A204.1 (cell line): ENCODE data around the gene STIM2.
"Not testable (repeated sequence)": the region's sequence is repeated elsewhere in the genome, so short reads cannot be mapped to it uniquely, and the experiment has no call there.

Source experiments
- FAIRE-seq: peaks from 2 replicates; lab custom pipeline; 2012; peaks lifted over from hg19 to GRCh38; lab: Jason Lieb, UNC

STIM2 gene

DNA sequence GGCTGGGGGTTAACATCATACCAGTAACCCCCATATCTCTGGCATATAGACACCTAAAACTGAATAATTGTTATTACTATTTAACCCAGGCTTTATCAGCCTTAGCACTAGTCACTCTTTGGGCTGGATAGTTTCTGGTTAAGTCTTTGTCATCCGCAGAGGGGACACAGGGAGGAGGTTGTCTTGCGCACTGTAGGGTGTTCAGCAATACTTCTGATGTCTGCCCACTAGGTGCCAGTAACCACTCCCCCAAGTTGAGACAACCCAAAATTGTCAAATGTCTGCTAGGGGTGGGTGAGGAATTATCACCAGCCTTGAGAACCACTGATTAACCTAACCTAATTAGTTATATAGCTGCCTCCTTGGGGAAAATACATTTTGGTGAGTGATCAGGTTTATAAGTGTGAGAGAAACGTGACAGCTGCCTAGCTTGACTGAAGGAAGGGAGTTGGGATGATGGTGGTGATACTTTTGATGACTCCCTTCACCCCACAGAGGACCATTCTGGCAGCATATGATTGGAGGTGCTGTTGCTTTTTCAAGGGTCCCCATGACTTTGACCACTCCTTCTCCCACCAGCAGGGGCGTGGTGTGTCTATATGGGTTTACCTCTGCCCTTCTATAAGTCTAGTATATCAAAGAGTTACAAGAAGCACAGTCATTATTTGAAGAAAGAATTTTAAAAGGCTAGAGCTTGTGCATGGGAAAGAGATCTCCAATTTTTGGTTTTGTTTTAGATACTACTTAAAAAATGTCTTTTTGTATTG is 140.9 kb downstream of the STIM2 start:
- no peak for FAIRE-seq

GRCh38 chr4:27003642-27004113 is 143.0 kb downstream of the STIM2 start:
- FAIRE-seq, result no peak

DNA sequence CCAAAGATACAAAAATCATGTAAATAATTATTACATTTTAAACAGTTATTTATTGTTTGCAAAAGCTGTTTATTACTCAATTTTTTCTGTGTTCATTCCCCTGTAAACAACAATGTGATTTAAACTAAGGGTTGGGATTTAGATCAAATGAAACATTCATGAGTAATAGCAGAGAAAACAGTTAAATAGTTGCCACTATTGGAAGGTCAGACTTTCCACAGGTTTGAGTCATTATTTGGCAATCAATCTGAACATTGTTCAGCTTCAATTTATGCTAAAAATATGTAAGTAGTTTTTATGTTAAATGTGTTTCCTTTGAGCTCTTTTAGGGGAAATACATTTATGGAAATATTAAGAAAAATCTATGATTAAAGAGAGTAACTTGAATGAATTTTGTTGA is 144.9 kb downstream of the STIM2 start:
- FAIRE-seq, result no peak

DNA sequence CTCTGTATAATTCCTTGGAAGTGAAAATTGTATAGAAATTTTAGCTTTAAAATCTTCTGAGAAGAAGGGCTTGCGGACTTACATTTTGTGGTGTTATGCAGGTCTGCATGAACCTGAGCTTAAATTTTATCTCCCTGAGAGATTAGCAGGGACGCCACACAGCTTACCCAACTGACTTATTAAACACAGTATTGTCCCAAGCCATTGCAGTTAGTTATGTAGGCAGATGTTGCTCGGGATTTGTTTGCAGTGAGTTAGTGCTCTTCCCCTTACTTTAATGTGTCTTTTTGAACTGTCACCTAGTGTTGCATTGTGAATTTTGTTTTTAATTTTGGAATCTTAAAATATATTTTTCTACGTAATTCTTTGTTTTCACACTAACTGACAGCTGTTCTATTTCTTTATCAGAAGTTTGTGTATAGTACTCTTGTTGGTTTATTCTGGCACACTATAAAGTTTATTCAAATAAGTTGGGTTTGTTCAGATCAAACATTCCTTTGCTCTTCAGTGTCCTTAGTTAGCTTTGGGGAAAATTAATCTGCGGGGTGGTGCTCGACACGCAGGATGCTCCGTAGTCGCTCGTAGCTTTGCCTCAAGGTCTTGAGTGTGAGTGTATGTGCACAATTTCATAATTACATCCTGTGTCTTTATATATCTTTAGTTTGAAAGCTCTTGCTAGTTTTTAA is 145.4 kb downstream of the STIM2 start:
- FAIRE-seq, result no peak

- FAIRE-seq, result no peak
Measured at GRCh38 chr4:27006646-27007045, 146.0 kb downstream of the STIM2 start.

DNA sequence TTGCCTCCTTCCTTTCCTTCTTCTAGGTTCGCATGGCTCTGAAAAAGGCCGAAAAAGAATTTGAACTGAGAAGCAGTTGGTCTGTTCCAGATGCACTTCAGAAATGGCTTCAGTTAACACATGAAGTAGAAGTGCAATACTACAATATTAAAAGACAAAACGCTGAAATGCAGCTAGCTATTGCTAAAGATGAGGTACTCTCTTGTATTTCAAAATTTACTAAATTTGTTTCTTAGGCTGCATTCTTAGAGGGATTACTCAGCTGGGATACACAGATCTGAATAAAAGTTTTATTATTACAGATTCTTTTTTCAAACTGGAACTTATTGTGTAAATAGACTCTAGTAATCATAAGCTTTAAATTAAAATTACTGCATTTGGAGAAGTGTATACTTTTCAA is 146.9 kb downstream of the STIM2 start:
- no peak for FAIRE-seq

- no peak for FAIRE-seq
Measured at GRCh38 chr4:27008679-27009078, 148.0 kb downstream of the STIM2 start.

DNA sequence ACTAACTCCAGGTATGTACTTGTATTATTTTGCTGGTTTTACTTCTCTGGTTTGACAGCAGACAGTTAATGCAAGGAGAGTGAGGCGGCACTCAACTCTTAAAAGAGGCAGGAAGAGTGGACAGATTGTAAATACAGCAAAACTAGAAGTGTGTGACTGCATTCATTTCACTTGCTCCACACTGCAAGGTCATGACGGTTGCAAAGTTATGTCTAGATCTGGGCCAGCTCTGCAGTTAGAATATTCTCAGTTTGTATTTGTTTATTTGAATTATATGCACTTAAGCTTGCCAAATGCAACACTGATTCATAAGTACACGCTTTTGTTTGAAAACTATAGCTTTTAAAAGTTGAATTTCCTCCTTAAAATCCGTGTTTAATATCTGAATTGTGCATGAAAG is 148.9 kb downstream of the STIM2 start:
- no peak for FAIRE-seq

DNA sequence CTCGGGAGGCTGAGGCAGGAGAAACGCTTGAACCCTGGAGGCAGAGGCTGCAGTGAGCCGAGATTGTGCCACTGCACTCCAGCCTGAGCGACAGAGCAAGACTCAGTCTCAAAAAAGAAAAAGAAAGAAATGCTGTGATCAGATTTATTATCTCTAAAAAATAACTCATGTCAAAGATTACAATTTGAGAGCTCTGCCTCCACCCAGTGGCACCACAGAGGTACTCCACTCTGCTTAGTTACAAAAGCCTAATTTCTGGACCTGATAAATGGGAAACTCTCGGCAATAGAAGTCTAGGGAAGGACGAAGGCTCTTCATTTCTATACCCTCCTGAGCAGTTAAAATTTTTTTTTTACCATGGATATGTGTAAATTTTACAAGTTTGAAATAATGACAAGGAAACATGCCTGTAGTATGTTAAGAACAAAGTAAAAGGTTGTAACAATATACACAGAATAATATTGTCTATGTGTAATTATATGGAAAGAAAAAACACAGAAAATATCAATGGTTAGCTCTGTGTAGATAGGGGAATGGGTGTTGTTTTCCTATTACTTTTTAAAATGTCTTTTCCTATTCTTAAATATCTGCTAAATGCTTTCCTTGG is 149.8 kb downstream of the STIM2 start:
- peak; percentile 96 for FAIRE-seq

DNA sequence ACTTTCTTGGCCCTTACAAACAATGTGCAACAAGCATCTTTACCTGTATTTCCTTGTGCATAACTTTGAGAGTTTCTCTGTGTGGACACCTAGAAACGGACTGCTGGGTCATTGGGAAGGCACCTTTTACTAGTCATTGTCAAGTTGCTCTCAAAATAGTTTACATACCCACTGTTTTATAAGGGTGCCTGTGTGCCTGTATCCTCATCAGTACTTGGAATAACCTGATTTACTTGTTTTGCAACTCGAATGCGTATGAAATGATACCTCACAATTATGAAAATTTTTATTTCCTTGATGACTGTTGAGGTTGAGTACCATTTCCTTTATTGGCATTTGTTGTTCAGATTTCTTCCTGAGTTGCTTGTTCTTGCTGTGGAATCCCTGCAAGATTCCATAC is 150.8 kb downstream of the STIM2 start:
- no peak for FAIRE-seq

- no peak for FAIRE-seq
Measured at GRCh38 chr4:27013012-27013411, 152.4 kb downstream of the STIM2 start.

DNA sequence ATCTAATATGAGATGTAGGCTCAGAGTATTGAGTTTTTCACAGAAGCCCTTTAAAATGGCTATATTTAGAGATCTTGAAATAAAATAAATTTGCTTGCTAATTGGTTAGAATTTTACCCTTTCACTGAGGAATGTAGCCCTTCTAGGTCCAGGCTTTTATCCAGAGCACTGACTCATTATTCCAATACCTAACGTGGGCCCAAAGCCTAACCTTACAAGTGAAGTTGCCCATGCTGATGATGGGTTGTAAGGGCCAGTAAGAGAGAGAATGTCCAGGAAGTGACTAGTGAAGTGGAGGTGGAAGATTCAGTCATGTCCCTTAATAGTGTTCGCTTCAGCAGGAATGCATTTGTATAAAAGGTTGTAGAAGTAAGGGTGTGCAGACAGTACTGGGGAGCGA is 155.9 kb downstream of the STIM2 start:
- no peak for FAIRE-seq

DNA sequence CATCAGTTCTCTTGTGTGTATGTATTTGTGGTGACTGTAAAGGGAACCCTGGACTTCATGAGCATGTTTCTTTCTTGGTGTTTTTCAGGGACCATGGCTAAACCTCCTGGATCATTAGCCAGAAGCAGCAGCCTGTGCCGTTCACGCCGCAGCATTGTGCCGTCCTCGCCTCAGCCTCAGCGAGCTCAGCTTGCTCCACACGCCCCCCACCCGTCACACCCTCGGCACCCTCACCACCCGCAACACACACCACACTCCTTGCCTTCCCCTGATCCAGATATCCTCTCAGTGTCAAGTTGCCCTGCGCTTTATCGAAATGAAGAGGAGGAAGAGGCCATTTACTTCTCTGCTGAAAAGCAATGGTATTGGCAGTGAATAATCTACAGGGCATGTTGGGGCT is 157.0 kb downstream of the STIM2 start:
- FAIRE-seq, result no peak

GRCh38 chr4:27018076-27018475 is 157.4 kb downstream of the STIM2 start:
- no peak for FAIRE-seq

DNA sequence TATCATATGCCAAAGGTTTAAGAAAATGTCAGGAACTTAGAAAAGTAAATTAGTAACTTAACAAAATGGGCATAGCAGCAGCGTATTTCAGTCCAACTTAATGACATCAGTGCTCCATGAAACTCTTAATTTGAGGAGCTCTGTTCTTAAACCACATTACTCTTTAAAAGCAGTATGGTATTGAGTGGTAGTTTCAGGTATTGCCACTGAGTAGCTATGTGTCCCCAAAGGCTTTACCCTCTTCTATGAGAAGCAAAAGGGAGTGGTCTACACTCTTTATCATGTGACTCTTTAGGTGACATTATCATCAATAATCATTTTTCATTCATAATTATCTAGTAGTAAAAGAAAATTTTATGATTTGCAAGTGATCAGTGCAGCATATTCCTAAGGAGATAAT is 158.3 kb downstream of the STIM2 start:
- no peak for FAIRE-seq

DNA sequence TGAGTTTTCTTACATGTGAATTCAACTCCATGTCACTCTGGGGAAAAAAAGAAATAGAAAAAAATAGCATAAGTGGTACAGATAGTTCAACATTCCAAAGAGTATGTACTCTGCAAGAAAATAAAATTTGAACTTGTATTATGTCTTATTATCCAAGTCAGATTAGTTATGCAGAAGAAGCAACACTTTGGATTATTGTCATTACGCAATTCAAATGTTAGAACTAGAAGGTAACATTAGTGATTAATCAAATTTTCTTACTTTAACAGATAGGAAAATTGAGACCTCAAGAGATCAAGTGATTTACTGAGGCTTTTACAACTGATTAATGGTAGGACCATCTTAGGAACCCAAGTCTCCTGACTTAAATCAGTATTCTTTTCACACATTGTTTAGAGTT is 159.1 kb downstream of the STIM2 start:
- no peak for FAIRE-seq

DNA sequence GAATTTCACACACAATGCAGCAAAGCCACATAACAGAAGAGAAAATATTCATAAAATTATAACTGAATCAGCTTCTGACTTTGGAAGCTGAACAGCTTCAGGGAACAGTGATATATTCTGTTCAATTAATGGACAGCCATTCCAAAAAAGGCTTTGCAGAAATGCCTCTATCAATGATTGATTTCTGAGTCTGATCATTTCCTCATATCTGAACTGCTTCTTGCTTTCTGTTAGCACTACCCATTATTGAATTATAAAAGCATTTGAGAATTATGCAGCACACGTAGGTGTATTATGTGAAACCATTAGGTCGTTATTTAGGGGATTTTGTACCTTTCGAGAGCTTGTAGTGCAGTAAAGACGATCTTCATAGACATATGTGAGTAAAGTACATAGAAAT is 159.6 kb downstream of the STIM2 start:
- no peak for FAIRE-seq

DNA sequence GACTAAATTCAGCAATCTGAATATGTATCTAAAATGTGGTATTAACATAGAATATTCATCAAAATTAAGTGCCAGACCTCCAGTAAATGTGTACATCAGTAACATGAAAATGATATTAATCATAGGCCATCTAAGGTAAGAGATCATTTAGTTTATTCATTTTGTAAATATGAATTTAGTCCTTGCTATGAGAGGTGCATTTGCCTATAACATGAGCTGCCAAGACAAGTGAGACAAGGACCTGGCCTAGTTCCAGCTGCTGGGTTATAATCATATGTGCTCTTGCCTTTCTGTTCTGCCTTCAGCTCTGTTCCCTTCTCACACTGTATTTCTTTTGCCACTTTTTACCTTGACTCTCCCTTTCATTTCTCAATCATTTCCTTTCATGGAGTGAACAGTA is 160.0 kb downstream of the STIM2 start:
- FAIRE-seq, result no peak

DNA sequence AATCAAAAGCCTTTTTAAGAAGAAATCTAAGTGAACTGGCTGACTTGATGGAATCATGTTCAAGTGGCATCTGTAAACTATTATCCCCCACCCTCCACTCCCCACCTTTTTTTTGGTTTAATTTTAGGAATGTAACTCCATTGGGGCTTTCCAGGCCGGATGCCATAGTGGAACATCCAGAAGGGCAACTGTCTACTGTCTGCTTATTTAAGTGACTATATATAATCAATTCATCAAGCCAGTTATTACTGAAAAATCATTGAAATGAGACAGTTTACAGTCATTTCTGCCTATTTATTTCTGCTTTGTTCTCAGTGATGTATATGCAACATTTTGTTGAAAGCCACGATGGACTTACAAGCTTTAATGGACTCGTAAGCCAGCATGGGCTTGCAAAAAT is 162.3 kb downstream of the STIM2 start:
- FAIRE-seq, result no peak

DNA sequence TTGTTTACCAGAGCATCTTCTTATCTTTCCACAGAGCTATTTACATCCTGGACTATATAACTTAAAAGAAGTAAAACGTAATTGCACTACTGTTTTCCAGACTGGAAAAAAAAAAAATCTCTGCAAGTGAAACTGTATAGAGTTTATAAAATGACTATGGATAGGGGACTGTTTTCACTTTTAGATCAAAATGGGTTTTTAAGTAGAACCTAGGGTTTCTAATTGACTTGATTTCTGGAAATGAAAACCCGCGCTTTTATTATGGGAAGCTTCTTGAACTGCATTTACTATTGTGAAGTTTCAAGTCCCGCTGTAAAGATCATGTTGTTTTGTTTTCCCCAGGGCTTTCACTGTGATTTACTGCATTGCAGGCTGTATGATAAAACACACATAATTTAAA is 162.7 kb downstream of the STIM2 start:
- no peak for FAIRE-seq

DNA sequence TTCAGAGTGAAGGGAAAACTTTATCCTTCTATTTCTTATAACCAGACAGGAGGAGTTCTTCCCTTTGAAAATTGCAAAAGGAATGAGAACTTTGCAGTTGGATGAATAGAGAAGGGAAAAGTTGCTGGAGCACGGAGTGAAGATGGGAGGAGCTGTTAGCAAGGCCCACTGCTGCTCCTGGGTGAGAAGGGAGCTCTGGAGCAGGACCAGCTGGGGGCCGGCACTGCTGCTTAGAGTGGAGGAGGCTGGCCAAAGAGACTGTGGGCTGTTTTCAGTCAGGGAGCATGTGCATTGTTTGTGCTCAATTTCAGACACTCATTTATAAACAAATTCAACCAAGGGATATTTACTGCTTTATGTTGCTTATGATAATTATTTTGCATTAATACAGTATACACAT is 164.2 kb downstream of the STIM2 start:
- FAIRE-seq, result no peak

DNA sequence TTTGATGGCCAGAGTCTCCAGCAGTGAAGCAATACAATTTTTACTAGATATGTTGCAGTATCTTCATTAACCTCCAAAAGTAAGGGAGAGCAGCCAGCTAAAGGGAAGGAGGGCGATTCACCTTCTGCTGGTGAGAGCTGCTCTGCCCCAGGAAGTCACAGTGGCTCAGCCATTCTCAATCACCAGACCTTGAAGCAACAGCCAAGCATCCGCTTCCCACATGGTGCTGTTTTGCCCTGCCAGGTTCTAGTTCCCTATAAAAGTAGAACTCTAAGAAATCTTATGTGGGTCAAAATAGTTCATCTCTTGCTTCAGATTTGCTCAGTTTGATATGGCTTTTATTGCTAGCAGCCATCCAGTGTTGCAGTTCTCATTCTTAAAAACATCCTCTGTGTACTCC is 166.8 kb downstream of the STIM2 start:
- no peak for FAIRE-seq

GRCh38 chr4:27035127-27035526 is 174.5 kb downstream of the STIM2 start:
- not testable (repeated sequence) for FAIRE-seq

DNA sequence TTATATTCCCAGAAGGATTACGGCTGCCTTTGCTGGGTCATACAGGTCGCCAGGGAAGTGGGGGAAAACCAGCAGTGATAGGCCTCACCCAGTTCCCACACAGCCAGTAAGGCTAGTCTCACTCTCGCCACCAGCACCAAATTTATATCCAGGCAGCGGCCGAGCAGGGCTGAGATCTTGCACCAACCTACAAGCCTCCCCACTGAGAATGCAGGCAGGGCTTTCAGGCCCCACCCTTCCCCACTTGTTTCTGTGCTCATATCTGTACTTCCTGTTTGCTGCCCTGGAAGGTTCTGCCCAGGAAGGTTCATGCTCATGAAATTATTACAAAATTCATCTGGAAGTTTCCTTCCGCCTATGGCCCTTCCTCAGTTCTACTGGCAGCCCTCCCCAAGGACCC is 179.7 kb downstream of the STIM2 start:
- FAIRE-seq, result no peak
